ENCODE data around the gene GOLGA6L26.

DNA sequence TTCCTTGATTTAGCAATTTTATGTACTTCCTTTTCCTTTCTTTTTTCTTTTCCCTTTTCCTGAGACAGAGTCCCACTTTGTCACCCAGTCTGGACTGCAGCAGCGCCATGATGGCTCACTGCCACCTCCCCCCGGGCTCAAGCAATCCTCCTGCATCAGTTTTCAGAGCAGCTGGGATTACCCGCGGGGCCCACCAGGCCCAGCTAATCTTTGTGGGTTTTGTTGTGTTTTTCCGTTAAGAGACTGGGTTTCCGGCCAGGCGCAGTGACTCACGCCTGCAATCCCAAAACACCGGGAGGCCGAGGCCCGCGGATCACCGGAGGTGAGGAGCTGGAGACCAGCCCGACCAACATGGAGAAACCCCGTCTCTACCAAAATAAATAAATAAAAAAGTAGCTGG, 38.3 kb upstream of the GOLGA6L26 start:
- TF ChIP-seq EZH2 (IDR thresholded peaks at IDR 0.05; ENCODE audit: borderline replicate concordance, low read length), result no peak
- TF ChIP-seq, protein P1, sequence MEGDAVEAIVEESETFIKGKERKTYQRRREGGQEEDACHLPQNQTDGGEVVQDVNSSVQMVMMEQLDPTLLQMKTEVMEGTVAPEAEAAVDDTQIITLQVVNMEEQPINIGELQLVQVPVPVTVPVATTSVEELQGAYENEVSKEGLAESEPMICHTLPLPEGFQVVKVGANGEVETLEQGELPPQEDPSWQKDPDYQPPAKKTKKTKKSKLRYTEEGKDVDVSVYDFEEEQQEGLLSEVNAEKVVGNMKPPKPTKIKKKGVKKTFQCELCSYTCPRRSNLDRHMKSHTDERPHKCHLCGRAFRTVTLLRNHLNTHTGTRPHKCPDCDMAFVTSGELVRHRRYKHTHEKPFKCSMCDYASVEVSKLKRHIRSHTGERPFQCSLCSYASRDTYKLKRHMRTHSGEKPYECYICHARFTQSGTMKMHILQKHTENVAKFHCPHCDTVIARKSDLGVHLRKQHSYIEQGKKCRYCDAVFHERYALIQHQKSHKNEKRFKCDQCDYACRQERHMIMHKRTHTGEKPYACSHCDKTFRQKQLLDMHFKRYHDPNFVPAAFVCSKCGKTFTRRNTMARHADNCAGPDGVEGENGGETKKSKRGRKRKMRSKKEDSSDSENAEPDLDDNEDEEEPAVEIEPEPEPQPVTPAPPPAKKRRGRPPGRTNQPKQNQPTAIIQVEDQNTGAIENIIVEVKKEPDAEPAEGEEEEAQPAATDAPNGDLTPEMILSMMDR (IDR thresholded peaks at IDR 0.05; ENCODE audit: low read length), result no peak

Measured in OCI-LY1 (cell line).